OCI-LY7 (cell line): ENCODE results near the gene CABCOCO1. TPM values are rescaled to one million over a fixed set of nuclear protein-coding genes. Genes with fewer than 3 reads are reported as not detected.

Source experiments
- BruUV-seq: library from RNA; stranded (reverse); fragments of 400-500 nt; replicated peaks from 2 replicates; lab custom pipeline; 2021; lab: Mats Ljungman, UMichigan
- CTCF ChIA-PET: fragments of 300-600 bp; sonication (Branson Sonifier 250); formaldehyde crosslinking; loops from one replicate; lab custom pipeline; 2022; ENCODE audit warnings: antibody characterized with exemption; ENCODE audit not compliant: unreplicated experiment; lab: Charles Lee
- POLR2A ChIA-PET: fragments of 300-600 bp; sonication (Branson Sonifier 250); formaldehyde crosslinking; loops from one replicate; lab custom pipeline; 2022; ENCODE audit warnings: antibody characterized with exemption; lab: Charles Lee
- DNase-seq: peaks from one replicate; pipeline ENCODE4 v3.0.0-alpha.2; 2015; ENCODE audit warnings: low spot score
- H2AFZ ChIP-seq: fragments of 200-600 bp; sonication (generic), shearing (Covaris generic); 2 replicates; pipeline ENCODE4 v1.6.1; 2014; ENCODE audit warnings: mild to moderate bottlenecking, antibody characterized with exemption, low read length, moderate library complexity
- H3K27ac ChIP-seq: fragments of 200-600 bp; sonication (generic); 2 replicates; pipeline ENCODE4 v1.5.1; 2014; ENCODE audit warnings: mixed run types, low read depth, mild to moderate bottlenecking, moderate library complexity, low read length, inconsistent platforms; ENCODE audit not compliant: poor library complexity, severe bottlenecking
- H3K36me3 ChIP-seq: fragments of 200-600 bp; sonication (generic); 2 replicates; pipeline ENCODE4 v1.6.1; 2014; ENCODE audit warnings: mild to moderate bottlenecking, antibody characterized with exemption, low read length, moderate library complexity, mixed read lengths; ENCODE audit not compliant: insufficient read depth
- H3K4me1 ChIP-seq: fragments of 200-600 bp; sonication (generic); 2 replicates; pipeline ENCODE4 v1.5.1; 2014; ENCODE audit warnings: mild to moderate bottlenecking, low read length; ENCODE audit not compliant: insufficient read depth, poor library complexity, severe bottlenecking
- H3K4me2 ChIP-seq: fragments of 200-600 bp; sonication (generic); 2 replicates; pipeline ENCODE4 v1.6.1; 2014; ENCODE audit warnings: mild to moderate bottlenecking, low read length
- H3K4me3 ChIP-seq: fragments of 200-600 bp; sonication (generic); 2 replicates; pipeline ENCODE4 v1.5.1; 2014; ENCODE audit warnings: mild to moderate bottlenecking, low read depth, low read length; ENCODE audit not compliant: poor library complexity, severe bottlenecking
- H3K79me2 ChIP-seq: fragments of 200-600 bp; sonication (generic); 2 replicates; pipeline ENCODE4 v1.6.1; 2016; ENCODE audit warnings: low read depth, mild to moderate bottlenecking, low read length, moderate library complexity, mixed read lengths; ENCODE audit not compliant: insufficient read depth
- H3K9me2 ChIP-seq: fragments of 200-600 bp; sonication (generic); 2 replicates; pipeline ENCODE4 v1.6.1; 2016; ENCODE audit warnings: mild to moderate bottlenecking, low read length, mixed read lengths; ENCODE audit not compliant: insufficient read depth
- H3K9me3 ChIP-seq: fragments of 200-600 bp; sonication (generic); 2 replicates; pipeline ENCODE4 v1.6.1; 2014; ENCODE audit warnings: mild to moderate bottlenecking, mixed run types, low read length, mixed read lengths
- H4K20me1 ChIP-seq: fragments of 200-600 bp; sonication (generic); 2 replicates; pipeline ENCODE4 v1.6.1; 2014; ENCODE audit warnings: mild to moderate bottlenecking, antibody characterized with exemption, low read length, moderate library complexity, mixed read lengths; ENCODE audit not compliant: insufficient read depth
- EZH2phosphoT487 ChIP-seq: fragments of 200-600 bp; sonication (generic); IDR thresholded peaks from 2 replicates; pipeline ENCODE4 v1.6.1; 2018; ENCODE audit warnings: low read depth, borderline replicate concordance, mild to moderate bottlenecking, mixed run types, antibody characterized with exemption, low read length, moderate library complexity, mixed read lengths
- intact Hi-C: fragments of 100-400 bp; cut with micrococcal nuclease; formaldehyde crosslinking; loops from one replicate; pipeline ENCODE4 v1.10.0; 2022; ENCODE audit not compliant: unreplicated experiment
- total RNA-seq, 2 experiments: library from RNA; depleted of rRNA in 1 of 2; stranded (reverse); fragments of >200 nt in 1 of 2; shearing (Covaris generic) in 1 of 2; gene quantifications; 2 replicates each; pipeline ENCODE4 v1.2.3, GENCODE V29; 2014 to 2022
- TF ChIP-seq, protein P1 (sequence below): fragments of 200-600 bp; sonication (generic); conservative IDR thresholded peaks from 2 replicates; pipeline ENCODE4 v1.5.1; 2014; ENCODE audit warnings: mild to moderate bottlenecking, antibody characterized with exemption, low read length, moderate library complexity, mixed read lengths

CABCOCO1 gene
- total RNA-seq, 2 experiments from 2014 or later = not detected

DNA sequence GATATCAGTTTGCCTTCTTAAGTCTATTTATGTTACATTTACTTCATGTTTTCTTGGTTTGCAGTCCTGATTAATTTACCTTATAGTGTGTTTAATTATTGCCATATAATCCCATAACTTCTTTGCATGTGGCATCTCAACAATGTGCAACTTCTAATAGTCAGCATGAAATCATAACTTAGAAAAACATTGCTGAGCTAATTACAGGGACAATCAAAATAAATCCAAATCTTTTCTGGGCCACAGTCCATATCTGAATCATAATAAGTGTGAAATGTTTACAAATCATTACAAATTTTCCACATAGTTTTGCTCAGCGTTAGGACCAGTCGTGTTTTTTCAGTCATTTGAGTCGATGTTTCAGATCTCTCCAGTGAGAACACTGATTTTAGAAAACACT is 29.1 kb upstream of the CABCOCO1 start:
- Histone ChIP-seq H3K4me2 (no peak overlapping the region), H2AFZ (no peak overlapping the region)
- CTCF ChIA-PET = no interaction called here

DNA sequence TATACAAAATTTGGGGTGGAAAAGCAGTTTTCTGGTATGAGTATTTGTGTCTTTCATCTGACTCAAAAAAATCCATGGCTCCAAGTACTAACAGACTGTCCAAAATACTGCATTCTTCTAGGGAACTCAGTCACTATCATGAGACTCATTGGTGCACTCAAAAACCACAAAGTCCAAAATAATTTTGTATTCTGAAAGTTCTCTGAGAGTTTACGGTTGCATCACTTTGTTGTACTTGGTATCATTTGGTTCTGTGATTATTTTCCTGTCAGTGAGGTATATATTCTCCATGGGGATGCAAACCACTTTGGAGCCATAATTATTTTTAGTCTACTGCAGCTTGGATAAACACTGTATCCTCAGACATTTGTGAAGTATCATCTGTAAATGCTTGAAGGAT is 28.0 kb upstream of the CABCOCO1 start:
- Histone ChIP-seq H3K79me2 (no peaks in the 10 kb centered on the region), H2AFZ (no peak overlapping the region), H3K27ac (no peak overlapping the region), H4K20me1 (no peaks in the 10 kb centered on the region), H3K9me2 (no peaks in the 10 kb centered on the region), H3K4me3 (no peak overlapping the region), H3K36me3 (no peaks in the 10 kb centered on the region), H3K4me2 (no peak overlapping the region), H3K4me1 (no peaks in the 10 kb centered on the region), H3K9me3 (no peaks in the 10 kb centered on the region)
- intact Hi-C loops = no loop called here
- TF ChIP-seq EZH2phosphoT487 = no peak
- ChIA-PET POLR2A (no interaction called here), CTCF (no interaction called here)
- no TSS peak for BruUV-seq
- DNase-seq = no peak

More for the DNA sequence above, 29.1 kb upstream of the CABCOCO1 start:
- BruUV-seq = no TSS peak
- H3K36me3 ChIP-seq = no peaks in the 10 kb centered on the region
- H3K79me2 ChIP-seq = no peaks in the 10 kb centered on the region
- TF ChIP-seq, protein P1, sequence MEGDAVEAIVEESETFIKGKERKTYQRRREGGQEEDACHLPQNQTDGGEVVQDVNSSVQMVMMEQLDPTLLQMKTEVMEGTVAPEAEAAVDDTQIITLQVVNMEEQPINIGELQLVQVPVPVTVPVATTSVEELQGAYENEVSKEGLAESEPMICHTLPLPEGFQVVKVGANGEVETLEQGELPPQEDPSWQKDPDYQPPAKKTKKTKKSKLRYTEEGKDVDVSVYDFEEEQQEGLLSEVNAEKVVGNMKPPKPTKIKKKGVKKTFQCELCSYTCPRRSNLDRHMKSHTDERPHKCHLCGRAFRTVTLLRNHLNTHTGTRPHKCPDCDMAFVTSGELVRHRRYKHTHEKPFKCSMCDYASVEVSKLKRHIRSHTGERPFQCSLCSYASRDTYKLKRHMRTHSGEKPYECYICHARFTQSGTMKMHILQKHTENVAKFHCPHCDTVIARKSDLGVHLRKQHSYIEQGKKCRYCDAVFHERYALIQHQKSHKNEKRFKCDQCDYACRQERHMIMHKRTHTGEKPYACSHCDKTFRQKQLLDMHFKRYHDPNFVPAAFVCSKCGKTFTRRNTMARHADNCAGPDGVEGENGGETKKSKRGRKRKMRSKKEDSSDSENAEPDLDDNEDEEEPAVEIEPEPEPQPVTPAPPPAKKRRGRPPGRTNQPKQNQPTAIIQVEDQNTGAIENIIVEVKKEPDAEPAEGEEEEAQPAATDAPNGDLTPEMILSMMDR = no peak
- TF ChIP-seq EZH2phosphoT487 = no peak
- no peak overlapping the region for H3K27ac ChIP-seq
- no peak overlapping the region for H3K4me3 ChIP-seq
- H3K9me2 ChIP-seq = no peaks in the 10 kb centered on the region
- no peaks in the 10 kb centered on the region for H3K9me3 ChIP-seq
- no peaks in the 10 kb centered on the region for H4K20me1 ChIP-seq
- no peaks in the 10 kb centered on the region for H3K4me1 ChIP-seq
- no peak for DNase-seq
- POLR2A ChIA-PET = interaction anchor here (0.6 kb wide), 1 partner anchor 389 kb away, joined by 3 read pairs; no protein-coding TSS in a partner anchor
- intact Hi-C loops = no loop called here

GRCh38 chr10:61635471-61635870 is 27.3 kb upstream of the CABCOCO1 start:
- ChIA-PET POLR2A (no interaction called here), CTCF (no interaction called here)
- Histone ChIP-seq H3K4me1 (no peaks in the 10 kb centered on the region), H3K9me3 (no peaks in the 10 kb centered on the region), H3K79me2 (no peaks in the 10 kb centered on the region), H3K36me3 (no peaks in the 10 kb centered on the region), H3K4me3 (no peak overlapping the region), H3K9me2 (no peaks in the 10 kb centered on the region), H2AFZ (no peak overlapping the region), H3K4me2 (no peak overlapping the region), H4K20me1 (no peaks in the 10 kb centered on the region), H3K27ac (no peak overlapping the region)
- no TSS peak for BruUV-seq
- TF ChIP-seq, protein P1 = no peak
- TF ChIP-seq EZH2phosphoT487 = no peak
- intact Hi-C loops = no loop called here
- no peak for DNase-seq
